ENCODE measurements around the gene PLCB3. TPM values are rescaled to one million over a fixed set of nuclear protein-coding genes. Genes with fewer than 3 reads are reported as not detected.

The PLCB3 gene
- total RNA-seq, 1 experiment from 2014 or later = 69.0 TPM

- Histone ChIP-seq H3K9me3 (ENCODE audit: low read length) (no peaks in the 10 kb centered on the region), H3K27ac (ENCODE audit: low read length) (no peak overlapping the region), H3K4me1 (ENCODE audit: insufficient read depth, low read length) (peaks cover 9% of the 10 kb centered on the region), H3K4me3 (ENCODE audit: low read length) (no peak overlapping the region), H3K79me2 (ENCODE audit: low read length) (no peaks in the 10 kb centered on the region), H3K9me2 (replicated peaks; ENCODE audit: low read length) (no peaks in the 10 kb centered on the region), H3K4me2 (ENCODE audit: low read length) (no peak overlapping the region), H3K27me3 (ENCODE audit: low read length) (no peaks in the 10 kb centered on the region), H3F3A (ENCODE audit: low read length, unreplicated experiment) (no peaks in the 10 kb centered on the region), H4K20me1 (ENCODE audit: low read length) (0 out of 2 replicates have a peak, but pooled peaks cover 3% of the 10 kb centered on the region), H3K9ac (ENCODE audit: low read length) (no peak overlapping the region), H3K36me3 (ENCODE audit: low read depth, low read length) (peaks cover 44% of the 10 kb centered on the region), H2AFZ (ENCODE audit: low read length) (no peak overlapping the region)
- POLR2A ChIA-PET (ENCODE audit: unreplicated experiment) = no interaction called here
- DNase-seq (no peak), ATAC-seq (no peak)
- CTCF ChIA-PET = interaction anchor here (1.0 kb wide), 1 partner anchor 94 kb away, joined by 4 read pairs; no protein-coding TSS in a partner anchor
- no TSS peak for BruUV-seq (replicated peaks)
- intact Hi-C loops (cut with micrococcal nuclease) = no loop called here
- TF ChIP-seq EZH2phosphoT487 (IDR thresholded peaks at IDR 0.05; ENCODE audit: borderline replicate concordance, low read length) = no peak
- TF ChIP-seq EZH2 (IDR thresholded peaks at IDR 0.05; ENCODE audit: low read length, unreplicated experiment) = no peak
- no peak for TF ChIP-seq CTCF (conservative IDR thresholded peaks at IDR 0.05; ENCODE audit: low read depth, low read length)
These were observed 10.3 kb downstream of the PLCB3 start for GRCh38 chr11:64261556-64262080.

- intact Hi-C loops (cut with micrococcal nuclease) = no loop called here
- ChIA-PET CTCF (interaction anchor here (1.0 kb wide), 1 partner anchor 93 kb away, joined by 4 read pairs; no protein-coding TSS in a partner anchor), POLR2A (ENCODE audit: unreplicated experiment) (no interaction called here)
- no peak overlapping the region for H3K4me2 ChIP-seq (ENCODE audit: low read length)
- peaks cover 42% of the 10 kb centered on the region for H3K36me3 ChIP-seq (ENCODE audit: low read depth, low read length)
- no peak overlapping the region for H3K9ac ChIP-seq (ENCODE audit: low read length)
- no peak overlapping the region for H3K27ac ChIP-seq (ENCODE audit: low read length)
- peaks cover 8% of the 10 kb centered on the region; the same call in 1 of the 2 replicates for H3K4me1 ChIP-seq (ENCODE audit: insufficient read depth, low read length)
- no peak overlapping the region for H2AFZ ChIP-seq (ENCODE audit: low read length)
- no peaks in the 10 kb centered on the region for H3F3A ChIP-seq (ENCODE audit: low read length, unreplicated experiment)
- no peaks in the 10 kb centered on the region for H3K9me2 ChIP-seq (replicated peaks; ENCODE audit: low read length)
- DNase-seq (no peak), ATAC-seq (no peak)
- TF ChIP-seq EZH2phosphoT487 (IDR thresholded peaks at IDR 0.05; ENCODE audit: borderline replicate concordance, low read length) = no peak
- TF ChIP-seq CTCF (conservative IDR thresholded peaks at IDR 0.05; ENCODE audit: low read depth, low read length) = no peak
- TF ChIP-seq EZH2 (IDR thresholded peaks at IDR 0.05; ENCODE audit: low read length, unreplicated experiment) = no peak
- H4K20me1 ChIP-seq (ENCODE audit: low read length) = 0 out of 2 replicates have a peak, but pooled peaks cover 3% of the 10 kb centered on the region
- no peak overlapping the region for H3K4me3 ChIP-seq (ENCODE audit: low read length)
- no peaks in the 10 kb centered on the region for H3K79me2 ChIP-seq (ENCODE audit: low read length)
- no peaks in the 10 kb centered on the region for H3K27me3 ChIP-seq (ENCODE audit: low read length)
- BruUV-seq (replicated peaks) = no TSS peak
- H3K9me3 ChIP-seq (ENCODE audit: low read length) = no peaks in the 10 kb centered on the region
These were observed 11.1 kb downstream of the PLCB3 start for GRCh38 chr11:64262271-64263002.
